Purkinje cell (primary cell): ENCODE measurements around the gene MAB21L3. TPM values are rescaled to one million over a fixed set of nuclear protein-coding genes. Genes with fewer than 3 reads are reported as not detected.

Source experiments
- polyA plus RNA-seq: library from polyadenylated mRNA; unstranded; fragments of >200 nt; fragmentation: Nextera tagmentation; gene quantifications from 2 replicates; pipeline ENCODE4 v1.2.1, GENCODE V29; 2014

Gene MAB21L3
- not detected in 2 replicates for polyA plus RNA-seq

GRCh38 chr1:116110567-116111523 is at the start of gene MAB21L3:
Gene MAB21L3 (plus strand): TSS chr1:116111399. CDS start chr1:116112616, 1,217 bp downstream.

Other genes with a start within 250 kb of the MAB21L3 start
- 13.1 and 16.7 TPM in 2 replicates for gene SLC22A15, start 134.9 kb upstream of the MAB21L3 start, polyA plus RNA-seq